A673 (cell line): ENCODE data around the gene ROBO2. TPM values are rescaled to one million over a fixed set of nuclear protein-coding genes. Genes with fewer than 3 reads are reported as not detected.

Source experiments
- BruUV-seq: library from RNA; stranded (reverse); fragments of 400-500 nt; replicated peaks from 2 replicates; lab custom pipeline; 2021; lab: Mats Ljungman, UMichigan
- CTCF ChIA-PET: fragments of 300-600 bp; sonication (Branson Sonifier 250); formaldehyde crosslinking; loops from one replicate; lab custom pipeline; 2022; ENCODE audit warnings: antibody characterized with exemption; lab: Charles Lee
- POLR2A ChIA-PET: fragments of 300-600 bp; sonication (Branson Sonifier 250); formaldehyde crosslinking; loops from one replicate; lab custom pipeline; 2022; ENCODE audit warnings: antibody characterized with exemption; ENCODE audit not compliant: low non-redundant PET; lab: Charles Lee
- DNase-seq: peaks from one replicate; pipeline ENCODE4 v3.0.0-alpha.2; 2015; ENCODE audit warnings: low spot score
- H3K27ac ChIP-seq: fragments of 200-600 bp; sonication (generic); 2 replicates; pipeline ENCODE4 v1.5.1; 2016; ENCODE audit warnings: mixed run types, low read depth, mild to moderate bottlenecking, mixed read lengths, antibody characterized with exemption, low read length; ENCODE audit not compliant: poor library complexity, severe bottlenecking
- H3K27me3 ChIP-seq: fragments of 200-600 bp; sonication (generic); replicated peaks from 2 replicates; pipeline ENCODE4 v1.6.1; 2017; ENCODE audit warnings: mixed run types, low read depth, mild to moderate bottlenecking, mixed read lengths, antibody characterized with exemption, low read length; ENCODE audit not compliant: insufficient read depth, poor library complexity
- H3K36me3 ChIP-seq: fragments of 200-600 bp; sonication (generic); 2 replicates; pipeline ENCODE4 v1.6.1; 2016; ENCODE audit warnings: mixed run types, mild to moderate bottlenecking, mixed read lengths, antibody characterized with exemption, low read length; ENCODE audit not compliant: insufficient read depth, poor library complexity, severe bottlenecking
- H3K4me1 ChIP-seq: fragments of 200-600 bp; sonication (generic); 2 replicates; pipeline ENCODE4 v1.6.1; 2017; ENCODE audit warnings: mixed run types, mild to moderate bottlenecking, mixed read lengths, antibody characterized with exemption, low read length; ENCODE audit not compliant: insufficient read depth, poor library complexity, severe bottlenecking
- H3K4me3 ChIP-seq: fragments of 200-600 bp; sonication (generic); 2 replicates; pipeline ENCODE4 v1.5.1; 2016; ENCODE audit warnings: low read depth, mixed run types, mild to moderate bottlenecking, mixed read lengths, low read length; ENCODE audit not compliant: poor library complexity, severe bottlenecking
- H3K9me3 ChIP-seq: fragments of 200-600 bp; sonication (generic); 2 replicates; pipeline ENCODE4 v1.6.1; 2016; ENCODE audit warnings: mixed run types, low read depth, mild to moderate bottlenecking, mixed read lengths, antibody characterized with exemption, low read length; ENCODE audit not compliant: poor library complexity, severe bottlenecking
- EZH2 ChIP-seq: fragments of 200-600 bp; sonication (generic); IDR thresholded peaks from 2 replicates; pipeline ENCODE4 v1.6.1; 2017; ENCODE audit warnings: borderline replicate concordance, low read depth, mild to moderate bottlenecking, mixed read lengths, antibody characterized with exemption, low read length; ENCODE audit not compliant: poor library complexity, severe bottlenecking
- intact Hi-C: fragments of 100-400 bp; cut with micrococcal nuclease; formaldehyde crosslinking; loops from one replicate; pipeline ENCODE4 v1.10.0; 2022; ENCODE audit not compliant: unreplicated experiment
- total RNA-seq: library from RNA; stranded (reverse); gene quantifications from 2 replicates; pipeline ENCODE4 v1.2.3, GENCODE V29; 2021
- TF ChIP-seq, protein P1 (sequence below): fragments of 300-800, 200-600 bp; sonication (generic); conservative IDR thresholded peaks from 2 replicates; pipeline ENCODE4 v1.5.1; 2017; ENCODE audit warnings: low read depth, mild to moderate bottlenecking, antibody characterized with exemption, low read length, moderate library complexity, mixed read lengths

ROBO2 gene
- total RNA-seq, 1 experiment from 2014 or later = 17.5 TPM

DNA sequence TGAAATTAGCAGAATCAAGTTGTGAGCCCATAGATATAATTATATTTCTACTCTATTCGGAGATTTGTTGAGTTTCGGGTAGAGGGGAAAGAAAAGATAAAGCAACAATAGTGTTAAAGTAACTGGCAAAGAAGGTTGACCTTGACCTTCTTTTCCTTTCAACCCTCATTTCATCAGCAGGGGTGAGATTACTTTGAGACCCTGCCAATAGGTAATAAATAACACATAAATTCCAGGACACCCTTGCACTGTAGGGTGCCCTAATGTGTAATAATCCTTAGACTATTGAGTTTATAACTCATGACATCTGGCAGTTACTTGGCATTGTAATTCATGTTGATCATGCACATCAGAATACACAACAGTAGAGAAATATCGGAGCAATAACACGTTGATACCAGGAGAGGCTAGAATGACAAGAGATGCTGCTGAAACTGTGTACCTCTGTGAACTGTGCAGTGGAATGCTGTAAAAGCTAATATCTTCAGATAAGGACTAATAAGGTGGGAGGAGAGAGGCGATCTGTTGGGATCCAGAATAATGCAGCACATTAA lies 426.7 kb downstream of the ROBO2 start:
- Histone ChIP-seq H3K27ac (peak overlapping the region; percentile 86), H3K9me3 (no peaks in the 10 kb centered on the region), H3K36me3 (no peaks in the 10 kb centered on the region), H3K4me1 (peaks cover 50% of the 10 kb centered on the region), H3K27me3 (no peaks in the 10 kb centered on the region), H3K4me3 (no peak overlapping the region)
- ChIA-PET CTCF (interaction anchor here (1.0 kb wide), 1 partner anchor 118 kb away, joined by 4 read pairs; no protein-coding TSS in a partner anchor), POLR2A (interaction anchor here (0.8 kb wide), 1 partner anchor 308 kb away, joined by 4 read pairs; no protein-coding TSS in a partner anchor)
- peak; percentile 72 for DNase-seq
- intact Hi-C loops = loop anchor here (1.0 kb wide), 1 partner anchor 39 kb away; no protein-coding TSS in a partner anchor
- no TSS peak for BruUV-seq
- TF ChIP-seq EZH2 = no peak

DNA sequence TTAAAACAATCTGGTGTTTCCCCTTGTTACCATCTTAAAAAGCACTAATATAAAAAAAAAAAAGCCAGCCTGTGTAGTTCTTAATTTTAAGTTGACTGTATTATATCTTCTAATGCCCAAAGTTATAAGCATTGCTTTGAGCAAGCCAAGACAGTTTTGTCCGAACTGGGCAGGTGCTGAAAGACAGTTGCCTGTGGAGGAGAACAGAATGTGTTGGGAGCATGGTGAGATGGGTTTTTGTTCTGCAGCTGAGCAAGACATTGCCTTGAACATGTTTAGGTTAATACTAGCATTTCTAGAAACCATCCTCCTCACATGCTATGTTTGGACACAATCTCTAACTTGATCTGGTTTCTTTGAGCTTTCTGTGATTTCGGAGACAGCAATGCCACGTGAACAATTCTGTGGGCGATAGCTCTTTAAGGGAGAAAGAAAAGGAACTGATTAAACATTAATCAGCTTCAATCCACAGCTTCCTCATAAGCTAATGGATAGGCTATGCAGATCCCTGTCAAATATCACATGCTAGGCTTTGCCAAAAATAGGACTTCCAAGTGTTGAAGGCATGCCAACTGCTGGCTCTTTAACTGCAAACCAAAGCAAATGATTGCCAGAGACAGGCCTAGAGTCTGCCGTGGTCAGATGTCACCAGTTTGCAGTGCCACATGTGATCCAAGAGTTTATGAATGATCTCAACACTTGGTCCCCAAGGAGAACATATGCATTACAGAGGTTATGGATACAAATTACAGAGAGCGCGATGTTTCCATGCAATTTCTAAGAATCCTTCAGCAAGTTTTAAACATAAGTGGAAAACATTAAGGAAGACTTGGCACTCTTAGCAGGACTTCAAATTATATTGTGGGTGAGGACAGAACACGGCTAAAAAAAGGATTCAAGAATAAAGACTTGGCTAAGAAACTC lies 428.1 kb downstream of the ROBO2 start:
- BruUV-seq = no TSS peak
- peaks cover 50% of the 10 kb centered on the region for H3K4me1 ChIP-seq
- TF ChIP-seq, protein P1, sequence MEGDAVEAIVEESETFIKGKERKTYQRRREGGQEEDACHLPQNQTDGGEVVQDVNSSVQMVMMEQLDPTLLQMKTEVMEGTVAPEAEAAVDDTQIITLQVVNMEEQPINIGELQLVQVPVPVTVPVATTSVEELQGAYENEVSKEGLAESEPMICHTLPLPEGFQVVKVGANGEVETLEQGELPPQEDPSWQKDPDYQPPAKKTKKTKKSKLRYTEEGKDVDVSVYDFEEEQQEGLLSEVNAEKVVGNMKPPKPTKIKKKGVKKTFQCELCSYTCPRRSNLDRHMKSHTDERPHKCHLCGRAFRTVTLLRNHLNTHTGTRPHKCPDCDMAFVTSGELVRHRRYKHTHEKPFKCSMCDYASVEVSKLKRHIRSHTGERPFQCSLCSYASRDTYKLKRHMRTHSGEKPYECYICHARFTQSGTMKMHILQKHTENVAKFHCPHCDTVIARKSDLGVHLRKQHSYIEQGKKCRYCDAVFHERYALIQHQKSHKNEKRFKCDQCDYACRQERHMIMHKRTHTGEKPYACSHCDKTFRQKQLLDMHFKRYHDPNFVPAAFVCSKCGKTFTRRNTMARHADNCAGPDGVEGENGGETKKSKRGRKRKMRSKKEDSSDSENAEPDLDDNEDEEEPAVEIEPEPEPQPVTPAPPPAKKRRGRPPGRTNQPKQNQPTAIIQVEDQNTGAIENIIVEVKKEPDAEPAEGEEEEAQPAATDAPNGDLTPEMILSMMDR = no peak
- TF ChIP-seq EZH2 = no peak
- H3K9me3 ChIP-seq = no peaks in the 10 kb centered on the region
- H3K4me3 ChIP-seq = no peak overlapping the region
- H3K27ac ChIP-seq = peak overlapping the region; percentile 86
- ChIA-PET CTCF (interaction anchor here (1.0 kb wide), 1 partner anchor 120 kb away, joined by 4 read pairs; no protein-coding TSS in a partner anchor), POLR2A (interaction anchor here (1.1 kb wide), 1 partner anchor 58 kb away, joined by 4 read pairs; no protein-coding TSS in a partner anchor)
- H3K27me3 ChIP-seq = no peaks in the 10 kb centered on the region
- no peaks in the 10 kb centered on the region for H3K36me3 ChIP-seq
- intact Hi-C loops = loop anchor here (2.0 kb wide), 1 partner anchor 657 kb away; no protein-coding TSS in a partner anchor
- DNase-seq = peak; percentile 79

DNA sequence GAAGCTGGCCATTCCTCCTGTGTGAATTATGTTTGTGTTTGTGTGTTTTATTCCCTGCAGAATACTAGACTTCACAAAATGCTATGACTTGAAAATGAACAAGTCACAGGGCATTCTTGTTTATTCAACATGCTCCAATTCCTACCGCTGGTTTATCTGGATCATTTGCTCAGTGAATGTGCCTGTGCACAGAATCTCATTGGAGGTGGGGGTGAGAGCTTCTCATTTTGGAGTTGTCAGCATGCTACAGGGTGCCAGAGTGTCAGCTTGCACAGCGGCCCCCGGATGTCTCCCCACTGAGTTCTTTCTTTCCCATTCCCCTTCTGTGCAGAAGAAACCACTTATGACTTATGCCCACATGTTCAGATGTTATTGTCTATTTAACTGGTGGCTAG lies 428.7 kb downstream of the ROBO2 start:
- H3K27ac ChIP-seq = peak overlapping the region; percentile 86
- no peaks in the 10 kb centered on the region for H3K36me3 ChIP-seq
- ChIA-PET POLR2A (interaction anchor here (1.1 kb wide), 1 partner anchor 58 kb away, joined by 4 read pairs; no protein-coding TSS in a partner anchor), CTCF (interaction anchor here (0.5 kb wide), 1 partner anchor 366 kb away, joined by 8 read pairs; no protein-coding TSS in a partner anchor)
- no peaks in the 10 kb centered on the region for H3K27me3 ChIP-seq
- BruUV-seq = no TSS peak
- intact Hi-C loops = loop anchor here (2.0 kb wide), 1 partner anchor 658 kb away; no protein-coding TSS in a partner anchor
- H3K4me3 ChIP-seq = no peak overlapping the region
- DNase-seq = peak; percentile 89
- no peaks in the 10 kb centered on the region for H3K9me3 ChIP-seq
- no peak for TF ChIP-seq EZH2
- TF ChIP-seq, protein P1 = no peak
- H3K4me1 ChIP-seq = peaks cover 50% of the 10 kb centered on the region
